NCI-H1105 treated with DMSO at 0.1 percent for 48 hours (cell line): ENCODE data around the gene AKR1C1.
"Not testable (repeated sequence)": the region's sequence is repeated elsewhere in the genome, so short reads cannot be mapped to it uniquely, and the experiment has no call there.

Source experiments
- DNase-seq: peaks from one replicate; lab custom pipeline; 2025; lab: John Stamatoyannopoulos, UW

Gene AKR1C1

DNA sequence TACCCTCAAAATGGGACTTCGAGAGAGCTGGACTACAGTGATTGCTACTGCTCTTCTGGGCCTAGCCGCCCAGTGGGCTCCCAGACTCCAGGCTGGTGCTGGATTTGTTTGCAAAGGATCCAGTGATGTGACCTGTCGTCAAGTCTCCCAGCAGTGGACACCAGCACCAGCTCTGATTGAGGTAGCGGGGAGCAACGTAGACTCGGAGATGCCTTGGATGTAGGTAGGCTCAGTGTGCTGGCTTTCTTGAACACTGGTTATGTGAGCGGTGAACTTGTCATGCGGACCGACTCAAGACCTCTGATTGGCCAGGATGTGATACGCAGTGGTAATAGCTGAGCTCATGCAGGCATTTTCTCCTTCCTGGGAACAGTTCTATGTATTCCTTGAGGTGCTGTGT lies 21.0 kb downstream of the AKR1C1 start:
- no peak for DNase-seq

DNA sequence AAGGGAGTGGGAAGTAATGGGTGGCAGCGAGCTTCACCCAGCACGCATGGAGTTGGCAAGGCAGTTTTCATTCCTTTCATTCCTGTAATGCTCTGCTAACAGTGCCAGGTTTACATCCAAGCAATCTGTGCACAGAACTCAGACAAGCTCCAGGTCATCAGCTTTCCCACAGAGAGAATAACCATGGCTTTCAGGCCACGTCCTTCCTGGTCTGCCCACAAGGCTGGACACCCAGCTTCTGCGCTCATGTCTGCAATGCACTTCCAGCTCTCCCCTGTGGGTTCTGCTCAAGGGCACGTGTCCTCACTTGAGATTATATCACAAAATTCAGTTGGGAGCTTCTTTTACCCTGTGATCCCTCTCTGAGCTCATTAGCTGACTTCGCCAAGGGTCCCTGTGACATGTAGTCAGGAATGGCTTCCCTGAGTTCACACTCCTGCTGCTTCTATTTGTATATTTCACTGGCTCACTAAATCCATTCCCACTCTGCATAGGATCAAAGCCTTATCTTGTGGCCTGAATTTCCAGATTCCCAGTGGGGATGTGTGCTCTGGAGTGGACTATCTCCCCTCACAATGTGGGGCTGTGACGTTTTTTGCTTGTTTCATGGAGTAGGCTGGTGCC lies 21.9 kb downstream of the AKR1C1 start:
- no peak for DNase-seq

DNA sequence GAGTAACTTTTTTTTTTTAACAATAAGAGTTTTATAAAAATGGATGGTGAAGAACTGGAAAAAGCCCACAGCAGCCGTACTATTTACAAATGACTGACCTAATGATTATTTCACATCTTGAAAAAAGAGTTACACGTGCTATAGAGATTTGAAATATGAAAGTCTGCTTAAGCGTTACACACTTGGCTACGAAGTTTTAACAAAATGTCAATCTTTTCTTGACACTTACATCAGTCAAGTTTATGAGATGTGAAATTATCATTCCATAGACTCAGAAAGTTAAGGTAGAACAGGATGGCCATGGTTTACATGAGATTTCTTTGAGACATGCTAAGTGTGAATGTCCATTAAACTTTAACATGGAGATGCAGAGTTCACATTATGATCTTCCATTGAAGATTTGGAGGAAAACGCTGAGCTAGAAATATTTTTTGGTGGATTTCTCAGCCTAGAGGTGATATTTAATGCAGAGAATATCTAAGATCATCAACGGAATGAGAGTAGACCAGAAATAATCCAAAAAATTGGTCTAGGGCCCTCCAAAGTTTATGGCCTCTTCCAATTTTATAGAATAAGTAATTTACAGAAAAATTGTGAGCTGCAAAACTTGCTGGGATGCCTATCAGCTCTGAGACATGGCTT lies 24.9 kb downstream of the AKR1C1 start:
- DNase-seq, result not testable (repeated sequence)

DNA sequence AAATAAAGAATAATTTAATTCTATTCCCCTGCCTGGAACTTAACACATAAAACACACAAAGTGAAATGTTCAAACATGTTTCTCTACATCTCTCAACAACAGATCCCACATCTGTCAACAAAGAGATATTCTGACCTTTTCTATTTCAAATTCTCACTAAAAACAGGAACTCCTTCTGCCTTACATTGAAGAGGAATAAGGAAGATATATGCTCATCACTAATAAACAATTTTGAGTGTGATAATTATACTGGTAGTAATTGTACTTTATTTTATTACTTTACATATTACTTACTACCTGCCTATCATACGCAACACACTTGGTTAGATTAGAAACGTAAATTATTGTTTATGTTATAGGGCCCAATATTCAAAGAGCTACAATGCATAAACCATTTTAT lies 27.0 kb downstream of the AKR1C1 start:
- no peak for DNase-seq

DNA sequence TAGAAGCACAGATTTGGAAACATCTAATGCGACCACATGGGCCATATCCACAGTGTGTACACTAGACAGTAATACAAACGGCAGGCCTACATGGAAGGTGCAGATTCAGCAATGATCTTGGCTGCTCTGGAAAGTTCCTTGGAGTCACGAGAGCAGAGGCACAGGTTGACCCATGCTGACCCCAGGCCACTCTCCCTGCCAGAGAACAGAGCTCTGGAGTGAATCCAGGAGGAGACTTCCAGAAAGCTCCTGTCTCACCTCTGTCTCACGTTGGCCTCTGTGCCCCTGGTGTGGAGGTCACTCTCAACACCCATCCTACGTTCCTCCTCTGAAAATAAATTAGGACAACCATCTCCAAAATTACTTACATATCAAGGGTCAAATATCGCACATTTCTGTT lies 28.2 kb downstream of the AKR1C1 start:
- DNase-seq, result not testable (repeated sequence)

DNA sequence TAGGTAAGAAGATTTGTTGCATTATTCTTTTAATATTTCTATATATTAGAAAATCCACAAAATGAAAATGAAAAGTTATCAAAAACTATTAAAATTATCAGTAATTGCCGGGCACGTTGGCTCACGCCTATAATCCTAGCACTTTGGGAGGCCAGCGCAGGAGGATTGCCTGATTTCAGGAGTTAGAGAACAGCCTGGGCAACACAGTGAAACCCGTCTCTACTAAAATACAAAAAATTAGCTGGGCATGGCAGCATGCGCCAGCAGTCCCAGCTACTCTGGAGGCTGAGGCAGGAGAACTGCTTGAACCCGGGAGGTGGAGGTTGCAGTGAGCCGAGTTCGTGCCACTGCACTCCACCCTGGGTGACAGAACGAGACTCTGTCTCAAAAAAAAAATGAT lies 29.3 kb downstream of the AKR1C1 start:
- DNase-seq, result not testable (repeated sequence)

DNA sequence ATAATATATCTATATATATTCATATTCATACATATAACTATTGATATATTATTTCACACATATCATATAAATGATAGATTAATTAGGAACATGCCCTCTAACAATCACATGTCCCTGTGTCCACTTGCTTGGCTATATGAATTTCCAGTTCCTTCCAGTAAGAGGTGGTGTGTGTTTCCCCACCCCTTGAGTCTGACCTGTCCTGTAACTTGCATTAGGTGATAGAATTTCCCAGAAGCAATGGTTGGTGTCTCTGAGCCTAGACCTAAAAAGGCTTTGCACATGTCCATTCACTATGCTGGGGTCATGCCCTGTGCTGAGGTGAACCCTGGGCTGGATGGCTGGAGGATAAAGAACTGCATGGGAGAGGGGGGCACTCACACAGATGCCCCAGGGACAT lies 31.0 kb downstream of the AKR1C1 start:
- DNase-seq, result not testable (repeated sequence)

DNA sequence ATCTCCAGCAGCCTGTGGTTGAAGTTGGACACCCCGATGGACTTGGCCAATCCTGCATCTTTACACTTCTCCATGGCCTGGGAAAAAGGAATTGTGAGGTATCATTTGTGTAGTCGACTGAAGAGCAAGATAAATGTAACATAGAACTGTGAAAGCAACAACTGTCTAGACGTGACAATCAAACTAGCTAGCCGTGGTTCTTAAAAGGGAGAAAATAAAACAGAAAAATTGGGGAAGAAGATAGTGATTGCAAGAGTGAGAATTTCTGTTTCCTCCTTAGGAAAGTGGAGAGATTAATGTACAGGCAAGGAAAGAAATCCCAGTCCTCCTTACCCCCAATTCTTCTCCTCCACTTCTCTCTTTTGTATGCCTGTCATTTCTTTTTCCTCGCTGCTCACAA lies 35.5 kb downstream of the AKR1C1 start:
- no peak for DNase-seq

DNA sequence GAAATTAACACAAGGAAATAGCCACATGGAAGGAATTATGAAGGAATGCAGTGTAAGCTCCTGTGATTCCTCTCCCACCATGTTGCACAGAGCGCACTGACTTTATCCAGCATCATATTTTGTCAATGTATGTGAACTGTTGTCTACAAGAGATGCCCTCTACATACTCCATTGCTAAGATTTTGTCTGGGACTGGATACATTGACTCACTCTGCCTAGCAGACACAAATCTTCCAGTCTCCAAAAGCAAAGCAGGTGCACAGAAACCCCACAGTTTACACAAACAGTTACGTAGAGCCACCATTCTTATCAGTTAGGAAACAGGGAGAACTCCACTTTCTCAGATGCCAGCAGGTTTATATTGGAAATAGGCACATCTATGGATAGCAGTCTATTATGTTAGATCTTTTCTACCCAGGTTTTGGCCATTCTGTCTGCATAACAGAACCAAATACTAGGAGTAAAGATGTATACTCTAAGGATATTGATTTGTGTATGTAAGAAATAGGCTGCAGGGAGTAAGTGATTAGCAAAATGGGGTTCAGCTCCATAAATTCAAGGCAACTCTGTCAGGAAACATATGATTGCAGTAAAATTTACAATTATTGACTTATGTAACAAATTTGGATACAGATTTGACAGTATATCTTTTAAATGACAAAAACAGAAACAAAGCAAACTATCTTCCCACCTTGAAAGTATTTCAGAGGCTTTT lies 39.0 kb downstream of the AKR1C1 start:
- DNase-seq, result no peak

DNA sequence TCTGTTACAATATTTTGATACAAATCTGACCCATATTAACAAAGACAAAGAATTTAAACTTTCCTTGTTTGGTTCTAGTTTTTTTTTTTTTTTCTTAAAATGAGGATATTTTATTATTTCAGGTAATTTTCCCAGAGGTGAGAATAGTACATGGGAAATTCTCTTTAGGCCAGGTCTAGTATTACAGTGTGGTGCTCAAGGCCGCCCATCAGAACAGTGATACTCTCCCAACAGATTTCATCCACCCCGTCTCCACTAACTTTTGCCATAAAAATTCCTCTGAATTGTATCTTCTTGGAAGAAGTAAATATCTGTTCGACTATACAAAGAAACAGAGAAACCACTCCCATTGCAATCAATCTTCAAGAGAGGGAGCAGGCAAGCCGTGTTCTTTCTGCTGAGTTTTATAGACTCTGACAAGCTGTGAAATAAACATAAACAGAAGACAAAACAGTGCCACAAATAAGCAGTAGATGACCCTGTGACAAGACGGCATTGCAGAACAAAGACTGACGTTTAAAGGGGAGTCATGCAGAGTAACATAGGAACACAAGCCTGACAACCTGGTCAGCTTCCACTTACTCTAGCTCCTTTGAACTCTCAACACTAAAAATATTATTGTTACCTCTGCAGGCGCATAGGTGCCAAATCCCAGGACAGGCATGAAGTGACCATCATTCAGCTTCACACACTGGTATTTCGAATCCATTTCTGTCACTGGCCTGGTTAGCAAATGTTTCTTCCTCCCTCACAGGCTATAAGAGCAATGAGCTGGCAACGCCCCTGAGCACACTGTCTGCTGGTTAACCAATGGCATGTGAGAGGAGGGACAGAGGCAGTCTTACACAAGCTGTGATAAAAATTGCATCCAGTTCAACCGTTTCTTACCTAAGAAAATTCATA lies 40.2 kb downstream of the AKR1C1 start, which contains the start of gene AKR1C2:
TSS of gene AKR1C2 (minus strand) at position 731 of the 903 bp plus-strand sequence. CDS start at position 709, 22 bp downstream.
- not testable (repeated sequence) for DNase-seq

DNA sequence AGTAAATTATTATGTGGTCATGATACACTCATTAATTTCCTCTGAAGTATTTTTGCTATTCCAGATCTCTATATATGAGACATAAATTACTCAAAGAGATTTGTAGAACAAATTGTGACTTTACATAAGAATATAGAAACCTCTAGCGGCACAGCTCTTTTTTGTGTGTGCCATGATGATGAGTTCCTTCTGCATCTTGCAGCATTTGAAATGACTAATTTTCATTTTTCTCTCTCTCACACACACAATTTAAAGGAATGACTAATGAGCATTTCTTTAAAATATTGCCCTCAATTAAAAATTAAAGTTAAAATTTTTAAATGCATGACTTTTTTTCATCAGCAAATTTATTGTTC lies 40.8 kb downstream of the AKR1C1 start:
- not testable (repeated sequence) for DNase-seq

DNA sequence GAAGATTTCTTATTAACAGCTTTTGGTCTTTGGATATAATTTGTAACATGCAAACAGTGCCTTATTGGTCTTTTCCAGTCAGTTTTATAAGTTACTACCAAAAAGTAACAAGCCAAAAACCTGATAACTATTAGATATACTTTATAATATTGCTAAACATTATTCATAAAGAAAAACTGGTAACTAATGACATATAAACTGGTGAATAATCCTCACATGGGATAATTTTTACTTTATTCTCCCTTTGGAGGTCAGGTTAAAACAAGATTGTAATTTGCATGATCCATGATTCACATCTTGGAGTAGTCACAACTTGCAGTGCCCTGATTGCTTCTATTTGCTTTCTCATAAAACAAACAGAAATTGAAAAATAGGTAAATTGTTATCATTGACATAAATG lies 41.3 kb downstream of the AKR1C1 start:
- DNase-seq, result not testable (repeated sequence)

DNA sequence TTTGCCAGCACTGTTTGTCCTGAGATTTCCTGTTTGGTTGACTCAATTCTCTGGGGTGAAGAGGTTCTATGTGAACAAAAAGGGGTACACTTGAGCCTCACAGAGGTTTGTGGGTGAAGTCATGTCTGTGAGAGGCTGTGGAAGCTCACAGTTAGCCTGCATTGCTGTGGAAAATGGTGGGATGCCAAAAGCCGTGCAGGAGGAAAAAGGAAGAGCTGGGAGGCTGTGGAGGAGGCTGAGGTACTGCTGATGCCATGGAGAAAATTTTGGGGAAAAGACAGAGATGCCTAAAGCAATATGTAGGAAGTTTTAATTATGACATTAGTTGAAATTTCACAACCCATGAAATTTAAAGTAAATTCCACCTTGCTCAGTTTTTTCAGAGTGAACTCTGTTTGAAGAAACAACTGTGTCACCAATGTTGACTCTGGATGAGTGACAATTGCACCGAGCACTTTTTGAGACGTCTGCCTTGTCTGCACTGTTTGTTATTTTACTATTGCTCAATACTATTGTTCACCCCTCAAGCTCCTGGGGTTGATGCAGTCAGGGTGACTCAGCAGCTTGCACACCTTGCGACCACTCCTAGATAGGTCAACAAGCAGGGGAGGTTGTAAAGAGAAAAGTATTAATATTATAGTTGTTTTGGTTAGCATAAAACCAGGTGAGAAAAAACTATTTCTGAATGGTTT lies 45.8 kb downstream of the AKR1C1 start:
- not testable (repeated sequence) for DNase-seq

DNA sequence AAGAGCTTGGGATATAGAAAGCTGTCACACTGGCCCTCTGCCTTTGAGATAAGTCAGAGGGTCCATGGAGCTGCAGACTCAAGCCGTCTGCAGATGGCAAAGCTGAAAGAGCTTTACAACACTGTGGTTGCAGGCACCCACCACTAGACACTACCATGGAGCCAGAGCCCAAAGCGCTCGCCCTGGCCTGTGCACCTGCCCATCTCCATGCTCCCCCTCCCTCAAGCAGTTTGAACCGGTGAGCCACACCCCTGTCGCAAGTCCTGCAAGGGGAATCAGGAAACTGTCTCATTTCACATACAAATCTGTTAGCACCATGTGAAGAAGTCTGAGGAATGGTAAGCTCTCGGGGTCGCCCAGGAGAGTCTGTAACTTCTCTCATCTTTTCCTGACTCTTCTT lies 46.8 kb downstream of the AKR1C1 start:
- not testable (repeated sequence) for DNase-seq

DNA sequence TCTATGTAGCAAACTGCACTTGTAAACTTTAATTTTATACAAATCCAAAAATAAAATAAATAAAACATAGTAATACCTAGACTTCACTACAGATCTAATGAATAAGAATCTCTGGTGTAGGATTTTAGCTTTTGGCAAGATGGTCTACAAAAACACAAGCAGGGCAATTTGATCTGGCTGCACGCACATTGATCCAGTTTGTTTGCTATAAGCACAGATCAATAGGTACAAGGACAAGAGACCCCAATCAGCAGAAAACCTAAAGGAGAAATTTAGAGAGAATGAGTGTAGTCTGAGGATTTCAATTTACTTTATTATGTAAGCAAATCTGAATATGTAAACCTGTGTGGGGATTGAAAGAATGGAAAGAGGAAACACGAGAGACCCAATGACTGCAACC lies 48.2 kb downstream of the AKR1C1 start:
- not testable (repeated sequence) for DNase-seq

DNA sequence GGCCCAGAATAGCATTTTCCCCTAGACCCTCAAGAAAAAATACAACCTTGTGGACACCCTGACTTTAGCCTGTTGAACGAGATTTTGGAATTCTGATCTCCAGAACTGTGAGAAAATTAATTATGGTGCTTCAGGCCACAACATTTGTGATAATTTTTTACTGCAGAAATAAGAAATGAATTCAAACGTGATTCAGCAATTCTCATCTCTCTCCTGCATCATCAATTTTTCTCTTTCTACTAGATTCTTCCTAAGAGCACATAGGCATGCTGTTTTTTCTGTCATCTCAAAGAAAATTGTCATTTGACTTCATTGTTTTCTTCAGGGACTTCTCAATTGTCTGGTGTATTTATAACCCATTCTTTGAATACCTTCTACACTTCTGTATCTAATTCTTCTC lies 49.4 kb downstream of the AKR1C1 start:
- no peak for DNase-seq

DNA sequence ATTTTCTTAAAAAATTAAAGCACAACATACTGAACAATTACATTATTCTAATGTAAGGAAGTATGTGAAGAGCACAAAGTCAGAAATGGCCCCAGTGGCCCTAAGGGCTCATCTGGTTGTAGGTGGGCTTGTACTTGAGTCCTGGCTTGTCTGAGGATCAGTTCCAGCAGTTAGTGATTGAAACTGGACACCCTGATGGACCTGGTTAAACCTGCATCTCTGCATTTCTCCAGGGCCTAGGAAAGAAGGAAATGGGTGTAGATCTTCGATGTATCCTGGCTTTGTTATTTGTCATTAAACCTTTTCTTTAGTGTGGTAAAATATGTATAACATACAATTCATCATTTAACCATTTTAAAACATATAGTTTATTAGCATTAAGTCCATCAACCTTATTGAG lies 50.2 kb downstream of the AKR1C1 start:
- no peak for DNase-seq

DNA sequence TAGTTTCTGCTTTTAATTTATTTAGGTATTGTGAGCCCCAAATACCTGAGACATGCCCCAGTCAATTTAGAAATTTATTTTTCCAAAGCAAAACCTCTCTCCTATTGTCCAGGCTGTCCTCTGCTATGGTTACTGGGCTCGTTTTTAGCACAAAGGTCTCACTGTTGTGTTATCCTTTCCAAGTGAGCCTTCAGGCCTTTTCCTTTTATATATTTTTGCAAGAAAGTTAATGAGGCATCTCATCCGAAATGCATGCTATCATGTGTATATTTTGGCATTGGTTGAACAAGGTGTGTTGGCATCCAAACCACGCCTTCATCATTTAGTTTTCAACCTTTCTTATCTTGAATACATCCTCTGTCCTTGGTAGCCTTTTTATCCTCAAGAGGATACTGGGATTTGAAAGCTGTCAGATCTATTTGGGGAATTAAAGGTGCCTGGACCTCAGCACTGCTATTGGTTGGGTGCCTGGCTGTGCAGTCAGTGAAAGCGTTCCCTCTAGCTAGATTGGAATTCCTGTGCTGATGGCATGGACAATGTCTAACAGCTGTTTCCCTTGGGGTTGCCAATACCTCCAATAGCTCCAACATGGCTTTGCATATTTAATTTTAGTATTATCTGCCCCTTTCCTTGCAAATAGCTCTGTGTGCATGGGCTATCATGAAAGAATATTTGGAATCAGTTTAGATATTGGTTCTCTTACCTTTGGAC lies 51.1 kb downstream of the AKR1C1 start:
- not testable (repeated sequence) for DNase-seq

DNA sequence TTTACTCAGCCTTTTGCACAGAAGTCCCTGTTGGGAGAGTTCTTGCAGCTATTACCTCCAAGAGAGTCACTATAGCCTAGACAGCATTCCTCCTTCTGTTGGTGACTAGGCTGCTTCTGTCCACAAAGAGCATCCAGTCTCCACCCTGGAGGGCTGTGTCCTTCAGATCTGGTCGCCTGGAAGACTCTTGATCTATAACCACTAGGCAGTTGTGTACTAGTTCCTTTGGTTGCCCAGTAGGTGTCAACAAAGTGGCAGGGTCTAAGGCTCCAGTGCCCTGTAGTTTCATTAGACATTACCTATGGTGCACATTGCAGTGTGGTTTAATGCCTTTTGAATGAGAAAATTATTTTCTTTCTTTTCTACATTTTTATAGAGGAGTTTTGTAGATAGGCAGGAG lies 51.7 kb downstream of the AKR1C1 start:
- no peak for DNase-seq

DNA sequence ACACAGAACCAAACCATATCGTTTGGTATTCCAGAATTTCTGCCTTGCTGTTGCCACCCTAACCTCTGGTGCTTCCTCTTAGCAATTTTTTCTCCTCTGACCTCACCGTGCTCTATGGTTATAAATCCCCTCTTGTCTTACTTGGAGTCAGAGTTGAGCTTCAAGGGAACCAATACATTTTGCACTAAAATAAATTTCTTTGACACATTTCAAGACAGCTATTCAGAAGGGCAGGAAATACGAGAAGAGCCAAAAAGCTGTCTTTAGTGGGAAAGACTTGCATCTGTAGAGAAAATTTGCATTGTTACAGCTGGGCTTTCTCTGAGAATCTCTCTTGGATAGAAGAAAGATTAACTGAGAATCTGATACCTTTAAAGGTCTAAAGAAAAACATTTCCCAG lies 54.9 kb downstream of the AKR1C1 start:
- no peak for DNase-seq
